ENCODE results near the gene PHLPP2. TPM values are rescaled to one million over a fixed set of nuclear protein-coding genes. Genes with fewer than 3 reads are reported as not detected.

The PHLPP2 gene
- total and polyA plus RNA-seq, 10 of the 15 experiments (the other 5 are each of a cell fraction or from before 2014, with no cell fraction given), result 1.0 to 13.2 (median 7.0) TPM

GRCh38 chr16:71648921-71649320 is 75.6 kb downstream of the PHLPP2 start:
- FAIRE-seq, result no peak
- ATAC-seq, result peak; percentile 52; the same call in 2 of the 3 replicates
- POLR2A ChIA-PET, result no interaction called here
- SMC1A ChIA-PET (ENCODE audit: uncharacterized antibody, unreplicated experiment), result no interaction called here
- Histone ChIP-seq H3K4me3 (no peak overlapping the region), H3K27me3 (replicated peaks in 1 of 2; ENCODE audit: control insufficient read depth in 2 of 2, insufficient read depth in 2 of 2, low read length in 1 of 2) (no peaks in the 10 kb centered on the region), H3K9me3 (replicated peaks; ENCODE audit: control insufficient read depth, insufficient read depth, low read length) (no peaks in the 10 kb centered on the region), H3K79me2 (ENCODE audit: control insufficient read depth, insufficient read depth, low read length) (no peaks in the 10 kb centered on the region), H2AFZ (ENCODE audit: control insufficient read depth, low read depth, low read length) (no peak overlapping the region), H3K9ac (ENCODE audit: control insufficient read depth, insufficient read depth, low read length) (no peak overlapping the region), H3K4me1 (ENCODE audit: control insufficient read depth, insufficient read depth, low read length) (no peaks in the 10 kb centered on the region), H3K4me2 (ENCODE audit: control insufficient read depth, insufficient read depth) (no peak overlapping the region), H3K27ac (ENCODE audit: control insufficient read depth, insufficient read depth) (no peak overlapping the region), H3K36me3 (ENCODE audit: control insufficient read depth in 2 of 2, insufficient read depth in 2 of 2, low read length in 1 of 2) (peaks cover 3 to 7% of the 10 kb centered on the region in 2 experiments; a peak in 3 of 4 replicates), H4K20me1 (ENCODE audit: control insufficient read depth, insufficient read depth) (no peaks in the 10 kb centered on the region)
- no TSS peak for BruUV-seq (replicated peaks)
- intact Hi-C loops (cut with micrococcal nuclease; ENCODE audit: unreplicated experiment), result loop anchor here (10.0 kb wide), 1 partner anchor 316 kb away; no protein-coding TSS in a partner anchor
- DNase-seq (ENCODE audit: low read depth, low spot score), result no peak
- CTCF ChIA-PET, result no interaction called here
- WGBS (ENCODE audit: insufficient coverage, insufficient replicate concordance, low lambda C conversion rate, missing lambda C conversion rate), result 96% methylated on average over 6 of the region's 6 CpGs
- in situ Hi-C loops (cut with MboI), result no loop called here
- RAD21 ChIA-PET (ENCODE audit: unreplicated experiment), result no interaction called here
- TF ChIP-seq SREBF2 (IDR thresholded peaks at IDR 0.05; ENCODE audit: low read length), result no peak
- no peak for TF ChIP-seq BCL3 (IDR thresholded peaks at IDR 0.05; ENCODE audit: borderline replicate concordance, insufficient read depth, low read depth, low read length, poor library complexity, severe bottlenecking)
- no peak for TF ChIP-seq ZBTB11 (CRISPR knock-in tag; IDR thresholded peaks at IDR 0.05)
- peak; percentile 21; the same call in 1 of the 2 replicates for TF ChIP-seq RAD21 (IDR thresholded peaks at IDR 0.05; ENCODE audit: insufficient read depth, low read depth, low read length)
- no peak for TF ChIP-seq WRNIP1 (IDR thresholded peaks at IDR 0.05; ENCODE audit: borderline replicate concordance, low read depth, low read length)
- peak; percentile 30 to 44 (median 37); a peak in 5 of 6 replicates for TF ChIP-seq CTCF (IDR thresholded peaks at IDR 0.05 in 2 of 3, conservative IDR thresholded peaks at IDR 0.05 in 1 of 3; ENCODE audit: control insufficient read depth in 2 of 3, extremely low read depth in 1 of 3, insufficient read depth in 1 of 3, low read depth in 3 of 3, low read length in 3 of 3)
- TF ChIP-seq PAX8 (IDR thresholded peaks at IDR 0.05), result no peak
- no peak for TF ChIP-seq NKRF (conservative IDR thresholded peaks at IDR 0.05)
- no peak for TF ChIP-seq HSF1 (IDR thresholded peaks at IDR 0.05; ENCODE audit: low read depth, low read length)

All from GM12878 (cell line).